Activated CD8-positive, alpha-beta T cell treated with anti-CD3 and anti-CD28 coated beads for 36 hours (primary cell): ENCODE measurements around the gene CD209. TPM values are rescaled to one million over a fixed set of nuclear protein-coding genes. Genes with fewer than 3 reads are reported as not detected.

Source experiments
- ATAC-seq: fragments of 200-7000 bp; cut with Tn5 transposase; one replicate; pipeline ENCODE4 v1.10.0; 2021; ENCODE audit warnings: mild to moderate bottlenecking, moderate library complexity
- CTCF ChIA-PET: fragments of 350-600 bp; sonication (Branson Sonifier 250); formaldehyde crosslinking; loops from one replicate; lab custom pipeline; 2021; ENCODE audit warnings: antibody characterized with exemption; lab: Charles Lee
- POLR2A ChIA-PET: fragments of 350-600 bp; sonication (Branson Sonifier 250); formaldehyde crosslinking; loops from one replicate; lab custom pipeline; 2021; ENCODE audit warnings: antibody characterized with exemption; lab: Charles Lee
- DNase-seq: peaks from one replicate; pipeline ENCODE4 v3.0.0-alpha.2; 2020
- H3K27ac Mint-ChIP-seq: one replicate; pipeline ENCODE4 v1.8.0; 2021; ENCODE audit warnings: mild to moderate bottlenecking, mixed read lengths
- H3K27me3 Mint-ChIP-seq: one replicate; pipeline ENCODE4 v1.8.0; 2021; ENCODE audit warnings: mixed read lengths
- H3K36me3 Mint-ChIP-seq: one replicate; pipeline ENCODE4 v1.8.0; 2021; ENCODE audit warnings: low read depth, mixed read lengths
- H3K4me1 Mint-ChIP-seq: one replicate; pipeline ENCODE4 v1.8.0; 2021; ENCODE audit warnings: low read depth, mixed read lengths
- H3K4me3 Mint-ChIP-seq: one replicate; pipeline ENCODE4 v1.8.0; 2021; ENCODE audit warnings: mild to moderate bottlenecking, moderate library complexity, mixed read lengths
- H3K9me3 Mint-ChIP-seq: one replicate; pipeline ENCODE4 v1.8.0; 2021; ENCODE audit warnings: mixed read lengths
- CTCF ChIP-seq: fragments of 200-600 bp; IDR thresholded peaks from one replicate; pipeline ENCODE4 v1.8.0; 2022; ENCODE audit warnings: antibody characterized with exemption, mild to moderate bottlenecking
- intact Hi-C: fragments of 100-400 bp; cut with micrococcal nuclease; formaldehyde crosslinking; loops from one replicate; pipeline ENCODE4 v1.10.0; 2022
- total RNA-seq, 2 experiments: library from RNA; stranded (reverse); gene quantifications; one replicate each; pipeline ENCODE4 v1.2.3, GENCODE V29; 2021

The CD209 gene
- total RNA-seq, 2 experiments from 2014 or later = not detected

DNA sequence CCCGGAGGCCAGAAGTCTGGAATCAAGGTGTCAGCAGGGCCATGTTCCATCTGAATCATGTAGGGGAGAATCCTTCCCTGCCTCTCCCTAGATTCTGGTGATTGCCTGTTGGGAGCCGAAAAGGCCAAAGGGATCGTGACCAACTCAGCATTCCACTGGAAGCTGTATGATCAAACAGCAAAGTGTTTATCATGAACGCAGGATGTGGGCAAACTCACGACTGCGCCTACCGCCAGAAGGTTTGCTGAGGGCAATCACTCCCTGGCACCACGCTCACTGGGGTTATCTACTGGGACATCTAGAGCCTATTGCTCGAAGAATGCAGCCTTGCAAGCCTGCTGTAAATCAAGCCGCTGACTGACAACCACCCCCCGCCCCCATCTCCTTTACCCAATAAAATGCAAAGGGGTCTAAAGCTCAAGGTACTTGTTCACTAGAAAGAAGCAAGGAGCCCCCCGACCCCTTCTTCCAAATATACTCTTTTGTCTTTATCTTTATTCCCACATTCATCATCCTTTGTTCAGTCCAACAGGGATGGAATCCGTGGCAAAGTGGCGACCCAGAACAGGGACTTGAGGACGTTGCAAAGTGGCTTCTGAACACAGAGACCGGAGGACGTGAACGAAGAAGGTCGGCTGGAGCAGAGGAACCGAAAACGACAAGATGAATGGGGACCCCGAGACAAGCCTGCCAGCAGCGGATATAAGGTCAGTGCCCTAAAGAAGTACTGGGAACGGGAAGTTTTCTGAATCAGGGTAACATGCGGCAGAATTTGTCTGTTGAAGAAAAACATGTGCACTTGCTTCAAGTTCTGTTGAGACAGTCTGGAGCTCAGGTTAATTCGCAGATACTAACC, 32.5 kb upstream of the CD209 start:
- Mint-ChIP-seq H3K9me3 (peaks cover 6% of the 10 kb centered on the region), H3K27me3 (peaks cover 49% of the 10 kb centered on the region), H3K4me1 (no peaks in the 10 kb centered on the region), H3K36me3 (no peaks in the 10 kb centered on the region), H3K27ac (no peak overlapping the region), H3K4me3 (no peak overlapping the region)
- CTCF ChIA-PET = interaction anchor here (1.3 to 1.7 kb wide), 2 partner anchors 39 to 99 kb away, joined by 3 to 4 read pairs; partner anchors contain the start of gene TRAPPC5
- no peak for DNase-seq
- no peak for TF ChIP-seq CTCF
- intact Hi-C loops = loop anchor here (10.0 kb wide), 1 partner anchor 75 kb away; the partner anchor contains the start of gene FCER2
- ATAC-seq = no peak
- POLR2A ChIA-PET = no interaction called here

DNA sequence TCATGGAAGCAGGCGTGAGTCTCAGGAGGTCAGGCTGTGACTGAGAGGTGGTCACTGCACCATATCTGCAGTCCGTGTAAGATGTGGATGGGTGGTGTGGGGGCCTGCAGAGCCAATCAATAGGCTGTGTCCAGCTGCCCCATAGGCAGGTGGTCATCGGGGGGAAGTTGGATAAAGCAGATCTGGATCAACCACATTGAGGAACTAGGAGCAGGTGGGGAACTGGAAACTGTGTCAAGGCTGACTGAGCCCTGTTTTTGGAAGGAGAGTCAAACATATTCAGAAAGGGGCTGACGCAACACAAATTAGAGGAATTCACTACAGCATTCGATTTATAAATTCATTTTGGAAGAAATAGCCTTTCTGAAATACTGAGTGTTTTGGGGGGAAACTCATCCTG, 30.7 kb upstream of the CD209 start:
- ChIA-PET POLR2A (no interaction called here), CTCF (no interaction called here)
- Mint-ChIP-seq H3K27ac (no peak overlapping the region), H3K9me3 (peaks cover 3% of the 10 kb centered on the region), H3K4me1 (peaks cover 4% of the 10 kb centered on the region), H3K4me3 (no peak overlapping the region), H3K36me3 (no peaks in the 10 kb centered on the region), H3K27me3 (peaks cover 33% of the 10 kb centered on the region)
- TF ChIP-seq CTCF = no peak
- ATAC-seq (no peak), DNase-seq (no peak)
- intact Hi-C loops = loop anchor here (10.0 kb wide), 1 partner anchor 73 kb away; the partner anchor contains the start of gene FCER2

- no peak for TF ChIP-seq CTCF
- Mint-ChIP-seq H3K27me3 (peaks cover 18% of the 10 kb centered on the region), H3K4me1 (peaks cover 24% of the 10 kb centered on the region), H3K27ac (no peak overlapping the region), H3K4me3 (no peak overlapping the region), H3K36me3 (no peaks in the 10 kb centered on the region), H3K9me3 (peaks cover 3% of the 10 kb centered on the region)
- intact Hi-C loops = loop anchor here (10.0 kb wide), 1 partner anchor 71 kb away; the partner anchor contains the start of gene FCER2
- CTCF ChIA-PET = no interaction called here
- DNase-seq (no peak), ATAC-seq (no peak)
- POLR2A ChIA-PET = no interaction called here
Observed at GRCh38 chr19:7775761-7776160, 28.4 kb upstream of the CD209 start.

- Mint-ChIP-seq H3K4me1 (peaks cover 24% of the 10 kb centered on the region), H3K9me3 (no peaks in the 10 kb centered on the region), H3K36me3 (no peaks in the 10 kb centered on the region), H3K27me3 (peaks cover 15% of the 10 kb centered on the region), H3K27ac (no peak overlapping the region), H3K4me3 (no peak overlapping the region)
- DNase-seq (no peak), ATAC-seq (no peak)
- TF ChIP-seq CTCF = no peak
- POLR2A ChIA-PET = no interaction called here
- intact Hi-C loops = loop anchor here (10.0 kb wide), 1 partner anchor 69 kb away; the partner anchor contains the start of gene FCER2
- CTCF ChIA-PET = interaction anchor here (1.2 kb wide), 1 partner anchor 93 kb away, joined by 3 read pairs; the partner anchor contains the start of gene TRAPPC5
Observed at GRCh38 chr19:7773841-7774240, 26.5 kb upstream of the CD209 start.
